ENCODE results near the gene PDE3A.

- TF ChIP-seq CTCF (conservative IDR thresholded peaks at IDR 0.05; ENCODE audit: low read length) (no peak), EZH2phosphoT487 (IDR thresholded peaks at IDR 0.05; ENCODE audit: borderline replicate concordance) (no peak)
These were observed 108.2 kb downstream of the PDE3A start for GRCh38 chr12:20476551-20476950.

All from Loucy (cell line).